Measurements from ENCODE around the gene BTF3. TPM values are rescaled to one million over a fixed set of nuclear protein-coding genes. Genes with fewer than 3 reads are reported as not detected.

The BTF3 gene
- 100 to 1,000 TPM; 760 to 890 (median 784) TPM for polyA plus RNA-seq
- long read RNA-seq, donor 1, transcript BTF3-202 (6 exons, 1,237 nt): minor isoform, 31 of 1,131 reads
- long read RNA-seq, donor 1, transcript BTF3-201 (6 exons, 897 nt): major isoform, 776 of 1,131 reads
- long read RNA-seq, donor 1, transcript BTF3-204 (5 exons, 954 nt): minor isoform, 5 of 1,131 reads
- long read RNA-seq, donor 1, partial matches to known transcripts: 185 of 1,131 reads
- long read RNA-seq, donor 1, other reads (novel, unspliced or antisense): 131 of 1,131 reads
- long read RNA-seq, donor 2, transcript BTF3-201 (6 exons, 897 nt): major isoform, 179 of 258 reads
- long read RNA-seq, donor 2, transcript BTF3-202 (6 exons, 1,237 nt): minor isoform, 10 of 258 reads
- long read RNA-seq, donor 2, partial matches to known transcripts: 35 of 258 reads
- long read RNA-seq, donor 2, other reads (novel, unspliced or antisense): 33 of 258 reads
- long read RNA-seq, donor 3, transcript BTF3-202 (6 exons, 1,237 nt): minor isoform, 11 of 326 reads
- long read RNA-seq, donor 3, transcript BTF3-201 (6 exons, 897 nt): major isoform, 167 of 326 reads
- long read RNA-seq, donor 3, partial matches to known transcripts: 113 of 326 reads
- long read RNA-seq, donor 3, other reads (novel, unspliced or antisense): 33 of 326 reads
- long read RNA-seq, donor 4, transcript BTF3-201 (6 exons, 897 nt): major isoform, 5 of 5 reads
- long read RNA-seq, donor 4, partial matches to known transcripts: 0 of 5 reads
- long read RNA-seq, donor 4, other reads (novel, unspliced or antisense): 0 of 5 reads
- long read RNA-seq, donor 5, transcript BTF3-201 (6 exons, 897 nt): major isoform, 46 of 97 reads
- long read RNA-seq, donor 5, partial matches to known transcripts: 43 of 97 reads
- long read RNA-seq, donor 5, other reads (novel, unspliced or antisense): 5 of 97 reads
- long read RNA-seq, donor 6, transcript BTF3-202 (6 exons, 1,237 nt): minor isoform, 18 of 327 reads
- long read RNA-seq, donor 6, transcript BTF3-201 (6 exons, 897 nt): major isoform, 223 of 327 reads
- long read RNA-seq, donor 6, partial matches to known transcripts: 49 of 327 reads
- long read RNA-seq, donor 6, other reads (novel, unspliced or antisense): 33 of 327 reads
- long read RNA-seq, donor 7, transcript BTF3-201 (6 exons, 897 nt): major isoform, 520 of 740 reads
- long read RNA-seq, donor 7, transcript BTF3-202 (6 exons, 1,237 nt): minor isoform, 41 of 740 reads
- long read RNA-seq, donor 7, partial matches to known transcripts: 87 of 740 reads
- long read RNA-seq, donor 7, other reads (novel, unspliced or antisense): 91 of 740 reads
- long read RNA-seq, donor 8, transcript BTF3-201 (6 exons, 897 nt): major isoform, 45 of 54 reads
- long read RNA-seq, donor 8, partial matches to known transcripts: 0 of 54 reads
- long read RNA-seq, donor 8, other reads (novel, unspliced or antisense): 7 of 54 reads
- long read RNA-seq, donor 9, transcript BTF3-202 (6 exons, 1,237 nt): minor isoform, 6 of 99 reads
- long read RNA-seq, donor 9, transcript BTF3-201 (6 exons, 897 nt): major isoform, 69 of 99 reads
- long read RNA-seq, donor 9, partial matches to known transcripts: 13 of 99 reads
- long read RNA-seq, donor 9, other reads (novel, unspliced or antisense): 10 of 99 reads
- long read RNA-seq, donor 10, transcript BTF3-201 (6 exons, 897 nt): major isoform, 359 of 613 reads
- long read RNA-seq, donor 10, transcript BTF3-202 (6 exons, 1,237 nt): minor isoform, 19 of 613 reads
- long read RNA-seq, donor 10, transcript BTF3-204 (5 exons, 954 nt): minor isoform, 5 of 613 reads
- long read RNA-seq, donor 10, partial matches to known transcripts: 160 of 613 reads
- long read RNA-seq, donor 10, other reads (novel, unspliced or antisense): 68 of 613 reads

- no peaks in the 10 kb centered on the region for H3K9me3 ChIP-seq (ENCODE audit: control insufficient read depth in 2 of 2, insufficient read depth in 1 of 2, low read depth in 1 of 2, low read length in 1 of 2)
- peak within 1 kb of the TSS; percentile 70 to 99 (median 98) for H3K4me3 ChIP-seq (ENCODE audit: low read depth in 1 of 3, low read length in 3 of 3)
- FAIRE-seq (no peak), DNase-seq (peak; percentile 97 to 98)
- H3K27ac ChIP-seq (ENCODE audit: low read depth in 1 of 3, low read length in 2 of 3): peak within 1 kb of the TSS; percentile 88 to 94 (median 94)
- H3K36me3 ChIP-seq (ENCODE audit: control insufficient read depth in 3 of 3, insufficient read depth in 2 of 3, low read depth in 1 of 3, low read length in 3 of 3): peaks cover 0 to 9% (median 4%) of the 10 kb centered on the region in 3 donors
- H3K27me3 ChIP-seq (ENCODE audit: control insufficient read depth in 3 of 3, insufficient read depth in 3 of 3, low read length in 3 of 3): no peaks in the 10 kb centered on the region
- peaks cover 3 to 15% (median 7%) of the 10 kb centered on the region in 3 donors for H3K4me1 ChIP-seq (ENCODE audit: control insufficient read depth in 3 of 3, insufficient read depth in 2 of 3, low read depth in 1 of 3, low read length in 2 of 3)
- WGBS, 3 donors: 0% methylated on average over 63 to 67 of the region's 67 CpGs
Observed at GRCh38 chr5:73498057-73498992, at the start of gene BTF3. Gene BTF3, plus strand, starts transcription at chr5:73498442. Its CDS starts 226 bp downstream, at chr5:73498668.

GRCh38 chr5:73448463-73449136 lies 49.6 kb upstream of the BTF3 start, which contains the start of gene FOXD1:
Gene FOXD1, minus strand, starts transcription at chr5:73448777. Its CDS starts 415 bp downstream, at chr5:73448362.
- Histone ChIP-seq H3K36me3 (ENCODE audit: control insufficient read depth in 3 of 3, insufficient read depth in 2 of 3, low read depth in 1 of 3, low read length in 3 of 3) (no peaks in the 10 kb centered on the region), H3K27ac (ENCODE audit: low read depth in 1 of 3, low read length in 2 of 3) (no peak within 1 kb of the TSS), H3K27me3 (ENCODE audit: control insufficient read depth in 3 of 3, insufficient read depth in 3 of 3, low read length in 3 of 3) (peaks cover 17 to 77% (median 54%) of the 10 kb centered on the region in 3 donors), H3K4me1 (ENCODE audit: control insufficient read depth in 3 of 3, insufficient read depth in 2 of 3, low read depth in 1 of 3, low read length in 2 of 3) (peaks cover 0 to 19% (median 4%) of the 10 kb centered on the region in 3 donors), H3K4me3 (ENCODE audit: low read depth in 1 of 3, low read length in 3 of 3) (peak within 1 kb of the TSS; percentile 9 to 62 (median 19)), H3K9me3 (ENCODE audit: control insufficient read depth in 2 of 2, insufficient read depth in 1 of 2, low read depth in 1 of 2, low read length in 1 of 2) (no peaks in the 10 kb centered on the region)
- DNase-seq (peak; percentile 56 to 91), FAIRE-seq (no peak)
- WGBS, 3 donors: 0 to 1% (median 1%) methylated on average over 45 to 59 of the region's 59 CpGs

GRCh38 chr5:73450137-73450536 lies 48.1 kb upstream of the BTF3 start:
- H3K27ac ChIP-seq (ENCODE audit: low read depth in 1 of 3, low read length in 2 of 3): no peak overlapping the region
- H3K4me1 ChIP-seq (ENCODE audit: control insufficient read depth in 3 of 3, insufficient read depth in 2 of 3, low read depth in 1 of 3, low read length in 2 of 3): peaks cover 0 to 19% (median 4%) of the 10 kb centered on the region in 3 donors
- no peak for DNase-seq
- no peaks in the 10 kb centered on the region for H3K36me3 ChIP-seq (ENCODE audit: control insufficient read depth in 3 of 3, insufficient read depth in 2 of 3, low read depth in 1 of 3, low read length in 3 of 3)
- no peaks in the 10 kb centered on the region for H3K9me3 ChIP-seq (ENCODE audit: control insufficient read depth in 2 of 2, insufficient read depth in 1 of 2, low read depth in 1 of 2, low read length in 1 of 2)
- no peak overlapping the region for H3K4me3 ChIP-seq (ENCODE audit: low read depth in 1 of 3, low read length in 3 of 3)
- peaks cover 9 to 67% (median 43%) of the 10 kb centered on the region in 3 donors for H3K27me3 ChIP-seq (ENCODE audit: control insufficient read depth in 3 of 3, insufficient read depth in 3 of 3, low read length in 3 of 3)
- FAIRE-seq: no peak
- WGBS, 3 donors: 7 to 11% (median 10%) methylated on average over 7 of the region's 7 CpGs

GRCh38 chr5:73450672-73451223 lies 47.5 kb upstream of the BTF3 start:
- Histone ChIP-seq H3K36me3 (ENCODE audit: control insufficient read depth in 3 of 3, insufficient read depth in 2 of 3, low read depth in 1 of 3, low read length in 3 of 3) (no peaks in the 10 kb centered on the region), H3K27ac (ENCODE audit: low read depth in 1 of 3, low read length in 2 of 3) (no peak overlapping the region), H3K4me3 (ENCODE audit: low read depth in 1 of 3, low read length in 3 of 3) (no peak overlapping the region), H3K27me3 (ENCODE audit: control insufficient read depth in 3 of 3, insufficient read depth in 3 of 3, low read length in 3 of 3) (peaks cover 9 to 67% (median 43%) of the 10 kb centered on the region in 3 donors), H3K9me3 (ENCODE audit: control insufficient read depth in 2 of 2, insufficient read depth in 1 of 2, low read depth in 1 of 2, low read length in 1 of 2) (no peaks in the 10 kb centered on the region), H3K4me1 (ENCODE audit: control insufficient read depth in 3 of 3, insufficient read depth in 2 of 3, low read depth in 1 of 3, low read length in 2 of 3) (peaks cover 0 to 19% (median 4%) of the 10 kb centered on the region in 3 donors)
- peak in 1 of 2 donors; percentile 53 for DNase-seq
- no peak for FAIRE-seq
- 3 to 12% (median 6%) methylated on average over 27 of the region's 27 CpGs for WGBS, 3 donors

- peaks cover 9 to 65% (median 42%) of the 10 kb centered on the region in 3 donors for H3K27me3 ChIP-seq (ENCODE audit: control insufficient read depth in 3 of 3, insufficient read depth in 3 of 3, low read length in 3 of 3)
- 3 to 4% (median 4%) methylated on average over 61 to 70 of the region's 70 CpGs for WGBS, 3 donors
- H3K4me1 ChIP-seq (ENCODE audit: control insufficient read depth in 3 of 3, insufficient read depth in 2 of 3, low read depth in 1 of 3, low read length in 2 of 3): peaks cover 0 to 19% (median 4%) of the 10 kb centered on the region in 3 donors
- DNase-seq: peak; percentile 50 to 82
- no peaks in the 10 kb centered on the region for H3K9me3 ChIP-seq (ENCODE audit: control insufficient read depth in 2 of 2, insufficient read depth in 1 of 2, low read depth in 1 of 2, low read length in 1 of 2)
- H3K4me3 ChIP-seq (ENCODE audit: low read depth in 1 of 3, low read length in 3 of 3): no peak overlapping the region
- no peaks in the 10 kb centered on the region for H3K36me3 ChIP-seq (ENCODE audit: control insufficient read depth in 3 of 3, insufficient read depth in 2 of 3, low read depth in 1 of 3, low read length in 3 of 3)
- FAIRE-seq: no peak
- no peak overlapping the region for H3K27ac ChIP-seq (ENCODE audit: low read depth in 1 of 3, low read length in 2 of 3)
Observed at GRCh38 chr5:73451224-73452130, 46.8 kb upstream of the BTF3 start.

Measured in small intestine (tissue), 16 donors.